Testis (tissue), 3 donors: Measurements from ENCODE around the gene CALCB. TPM values are rescaled to one million over a fixed set of nuclear protein-coding genes. Genes with fewer than 3 reads are reported as not detected.

Experiments used
- DNase-seq: peaks from one replicate; pipeline ENCODE4 v3.0.0-alpha.2; 2019
- H3K27ac ChIP-seq, 2 donors: fragments of 200-600 bp; sonication (generic); one replicate each; pipeline ENCODE4 v1.5.1; 2019
- H3K27me3 ChIP-seq: fragments of 200-600 bp; sonication (generic); one replicate; pipeline ENCODE4 v1.5.1; 2019
- H3K36me3 ChIP-seq: fragments of 200-600 bp; sonication (generic); one replicate; pipeline ENCODE4 v1.5.1; 2017; ENCODE audit warnings: low read depth; ENCODE audit errors: missing control alignments
- H3K4me1 ChIP-seq: fragments of 200-600 bp; sonication (generic); one replicate; pipeline ENCODE4 v1.5.1; 2019
- H3K4me3 ChIP-seq, 2 donors: fragments of 200-600 bp; sonication (generic); one replicate each; pipeline ENCODE4 v1.5.1; 2017 to 2019
- H3K9me3 ChIP-seq: fragments of 200-600 bp; sonication (generic); one replicate; pipeline ENCODE4 v1.5.1; 2017
- CTCF ChIP-seq, 3 experiments: fragments of 450-650 bp in 2 of 3; fragments of 200-600 bp in 1 of 3; sonication (generic) in 1 of 3; IDR thresholded peaks; one replicate each; pipeline ENCODE4 v1.5.1; 2016 to 2019; ENCODE audit warnings: antibody characterized with exemption in 3 of 3, mild to moderate bottlenecking in 2 of 3, moderate library complexity in 1 of 3
- POLR2A ChIP-seq: fragments of 450-650 bp; IDR thresholded peaks from one replicate; pipeline ENCODE4 v1.6.1; 2017; ENCODE audit warnings: antibody characterized with exemption, mild to moderate bottlenecking, moderate library complexity
- WGBS, 2 donors: methylation state at CpG; one replicate each; pipeline ENCODE4 v1.1.5; 2018; 5-methylcytosine and 5-hydroxymethylcytosine counted together
- intact Hi-C: fragments of 100-400 bp; cut with DNase I; formaldehyde crosslinking; loops from one replicate; pipeline ENCODE4 v1.15.1; 2023; ENCODE audit warnings: low total_unique reads
- polyA plus RNA-seq: library from polyadenylated mRNA; stranded (reverse); fragments of 350-450 nt; fragmentation: Illumina TruSeq; extraction: RNeasy Lipid Tissue Mini Kit (QIAGEN cat#74804); gene quantifications from one replicate; pipeline ENCODE4 v1.2.3, GENCODE V29; 2014; ENCODE audit warnings: low read depth, low replicate concordance; ENCODE audit not compliant: insufficient read depth
- total RNA-seq, 2 donors: library from RNA; depleted of rRNA; stranded (reverse); fragments of >200 nt; gene quantifications; one replicate each; pipeline ENCODE4 v1.2.3, GENCODE V29; 2016

Gene CALCB
- total and polyA plus RNA-seq, 3 donors from 2014 or later: 0.50 to 1.7 (median 1.2) TPM

- Histone ChIP-seq H3K36me3 (no peaks in the 10 kb centered on the region), H3K27ac (no peak overlapping the region), H3K9me3 (no peaks in the 10 kb centered on the region), H3K27me3 (no peaks in the 10 kb centered on the region), H3K4me3 (no peak overlapping the region), H3K4me1 (peaks cover 3% of the 10 kb centered on the region)
- DNase-seq: no peak
- intact Hi-C loops: no loop called here
- TF ChIP-seq POLR2A: no peak
- TF ChIP-seq CTCF (IDR thresholded peaks at IDR 0.05): no peak
- WGBS, 2 donors: 88 to 93% methylated on average over 5 of the region's 5 CpGs
Observed at GRCh38 chr11:15115686-15116085, 42.3 kb downstream of the CALCB start.

GRCh38 chr11:15117751-15118150, 44.4 kb downstream of the CALCB start:
- H3K4me3 ChIP-seq: no peak overlapping the region
- TF ChIP-seq CTCF (IDR thresholded peaks at IDR 0.05): no peak
- no peak for DNase-seq
- H3K36me3 ChIP-seq: no peaks in the 10 kb centered on the region
- 72 to 75% methylated on average over 4 of the region's 4 CpGs for WGBS, 2 donors
- no peaks in the 10 kb centered on the region for H3K9me3 ChIP-seq
- H3K27me3 ChIP-seq: no peaks in the 10 kb centered on the region
- peaks cover 3% of the 10 kb centered on the region for H3K4me1 ChIP-seq
- intact Hi-C loops: no loop called here
- H3K27ac ChIP-seq: no peak overlapping the region

- H3K9me3 ChIP-seq: no peaks in the 10 kb centered on the region
- peaks cover 3% of the 10 kb centered on the region for H3K4me1 ChIP-seq
- TF ChIP-seq CTCF (IDR thresholded peaks at IDR 0.05) (no peak), POLR2A (no peak)
- intact Hi-C loops: no loop called here
- no peak overlapping the region for H3K27ac ChIP-seq
- H3K4me3 ChIP-seq: no peak overlapping the region
- H3K36me3 ChIP-seq: no peaks in the 10 kb centered on the region
- H3K27me3 ChIP-seq: no peaks in the 10 kb centered on the region
- DNase-seq: no peak
Observed at GRCh38 chr11:15118431-15118830, 45.0 kb downstream of the CALCB start.

- intact Hi-C loops: no loop called here
- Histone ChIP-seq H3K27ac (no peak overlapping the region), H3K4me1 (peaks cover 3% of the 10 kb centered on the region), H3K9me3 (no peaks in the 10 kb centered on the region), H3K27me3 (no peaks in the 10 kb centered on the region), H3K36me3 (no peaks in the 10 kb centered on the region), H3K4me3 (no peak overlapping the region)
- no peak for DNase-seq
- 71 to 80% methylated on average over 4 of the region's 4 CpGs for WGBS, 2 donors
- no peak for TF ChIP-seq POLR2A
- TF ChIP-seq CTCF (IDR thresholded peaks at IDR 0.05): no peak
Observed at GRCh38 chr11:15119352-15119751, 46.0 kb downstream of the CALCB start.

GRCh38 chr11:15119826-15120225, 46.4 kb downstream of the CALCB start:
- Histone ChIP-seq H3K9me3 (no peaks in the 10 kb centered on the region), H3K4me3 (no peak overlapping the region), H3K36me3 (no peaks in the 10 kb centered on the region), H3K27ac (no peak overlapping the region), H3K4me1 (peaks cover 2% of the 10 kb centered on the region), H3K27me3 (no peaks in the 10 kb centered on the region)
- TF ChIP-seq CTCF (IDR thresholded peaks at IDR 0.05) (no peak), POLR2A (no peak)
- intact Hi-C loops: no loop called here
- DNase-seq: no peak
- 77 to 78% methylated on average over 1 of the region's 1 CpG for WGBS, 2 donors
